GM19238 (cell line): ENCODE measurements around the gene LYPD1.

Experiments
- DNase-seq: peaks from one replicate; pipeline ENCODE4 v3.0.0; 2011; ENCODE audit warnings: low spot score; ENCODE audit not compliant: insufficient read length

LYPD1 gene

DNA sequence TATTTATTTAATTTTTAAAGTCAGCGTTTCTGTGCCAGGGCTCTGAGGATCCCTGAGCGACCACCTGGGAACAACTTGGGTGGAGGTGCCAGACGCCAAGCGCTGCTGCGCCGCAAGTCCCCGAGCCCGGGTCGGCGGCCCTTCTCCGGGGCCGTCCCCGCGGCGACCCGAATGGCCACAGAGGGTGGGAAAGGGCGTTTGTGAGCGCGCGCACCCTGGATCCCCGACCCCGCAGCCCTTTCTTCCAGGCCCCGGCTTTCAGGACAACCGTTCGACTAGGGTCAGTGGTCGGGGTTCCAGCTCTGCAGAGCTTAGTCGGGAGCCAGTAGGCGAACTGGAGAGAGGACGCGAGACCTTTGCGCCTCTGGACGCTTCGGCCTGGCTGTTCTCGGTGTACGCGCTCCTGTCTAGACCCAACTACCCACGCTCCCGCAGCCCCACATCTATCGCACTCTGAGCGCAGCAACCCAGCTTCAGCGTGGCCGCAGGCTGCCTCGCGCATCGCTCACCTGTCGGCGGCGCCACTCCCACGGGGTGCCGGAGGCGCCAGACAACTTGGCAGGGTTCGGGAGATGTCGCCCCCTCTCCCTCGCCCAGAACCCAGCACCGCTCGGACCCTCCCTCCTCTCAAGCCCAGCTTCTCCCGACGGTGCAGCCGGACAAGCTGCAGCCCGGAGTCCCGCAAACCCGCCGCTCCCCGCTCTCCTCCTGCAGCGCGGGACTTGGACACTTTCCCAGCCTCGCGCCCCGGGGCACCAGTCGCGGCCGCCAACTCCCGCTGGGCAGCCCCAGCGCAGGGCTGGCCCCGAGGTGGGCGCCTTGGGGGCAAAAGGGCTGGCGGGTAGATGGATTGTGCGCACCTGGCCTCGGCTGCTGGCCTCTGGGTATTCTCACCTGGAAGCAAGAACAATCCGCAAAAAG is 758 bp downstream of the LYPD1 start:
- DNase-seq: no peak

DNA sequence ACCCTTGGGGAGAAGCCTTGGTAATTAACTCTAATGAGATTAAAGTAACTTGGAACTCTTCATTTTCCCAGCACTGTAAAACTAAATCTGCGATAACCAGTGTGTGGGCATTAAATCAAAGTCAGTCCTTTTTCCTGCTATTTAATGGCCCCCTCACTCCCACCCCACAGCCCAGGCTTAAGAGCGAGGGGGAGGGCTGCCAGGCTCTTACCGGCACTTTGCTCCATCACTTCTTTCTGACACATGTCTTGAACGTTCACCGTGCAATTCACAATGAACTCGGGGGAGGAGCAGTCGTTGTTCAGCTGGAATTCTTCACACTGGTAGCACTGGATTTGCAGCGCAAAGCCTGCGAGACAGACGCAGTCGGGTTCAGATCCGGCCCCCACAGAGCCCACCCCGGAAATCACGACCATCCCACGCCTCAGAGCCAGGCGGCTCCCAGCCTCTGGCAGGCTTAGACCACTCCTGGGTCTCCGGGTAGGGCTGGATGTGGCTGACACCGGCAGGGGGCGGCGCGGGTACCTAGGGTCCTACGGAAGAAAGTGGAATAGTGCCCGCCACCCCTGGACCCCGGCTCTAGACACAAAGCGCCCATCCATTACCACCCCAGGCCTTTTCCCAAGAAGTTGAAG is 1.7 kb downstream of the LYPD1 start:
- no peak for DNase-seq

DNA sequence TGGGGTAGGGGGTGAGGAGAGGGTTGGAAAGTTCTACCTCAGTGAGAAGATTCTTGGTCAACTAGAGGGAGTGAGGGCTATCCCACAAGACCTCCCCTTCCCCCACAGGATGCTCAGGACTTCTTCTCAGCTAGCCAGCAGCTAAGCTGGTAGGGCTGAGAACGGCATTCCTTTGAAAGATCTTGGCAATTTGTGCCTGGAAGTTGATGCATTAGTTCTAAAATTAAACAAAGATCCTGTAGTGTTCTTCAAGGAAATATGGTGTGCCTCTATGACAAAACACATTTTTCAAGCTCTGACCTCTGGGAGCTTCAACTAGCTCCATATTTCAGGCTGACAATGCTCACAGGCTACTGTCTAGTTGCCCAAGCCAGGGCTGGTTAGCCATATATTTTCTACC is 2.3 kb downstream of the LYPD1 start:
- DNase-seq: no peak

DNA sequence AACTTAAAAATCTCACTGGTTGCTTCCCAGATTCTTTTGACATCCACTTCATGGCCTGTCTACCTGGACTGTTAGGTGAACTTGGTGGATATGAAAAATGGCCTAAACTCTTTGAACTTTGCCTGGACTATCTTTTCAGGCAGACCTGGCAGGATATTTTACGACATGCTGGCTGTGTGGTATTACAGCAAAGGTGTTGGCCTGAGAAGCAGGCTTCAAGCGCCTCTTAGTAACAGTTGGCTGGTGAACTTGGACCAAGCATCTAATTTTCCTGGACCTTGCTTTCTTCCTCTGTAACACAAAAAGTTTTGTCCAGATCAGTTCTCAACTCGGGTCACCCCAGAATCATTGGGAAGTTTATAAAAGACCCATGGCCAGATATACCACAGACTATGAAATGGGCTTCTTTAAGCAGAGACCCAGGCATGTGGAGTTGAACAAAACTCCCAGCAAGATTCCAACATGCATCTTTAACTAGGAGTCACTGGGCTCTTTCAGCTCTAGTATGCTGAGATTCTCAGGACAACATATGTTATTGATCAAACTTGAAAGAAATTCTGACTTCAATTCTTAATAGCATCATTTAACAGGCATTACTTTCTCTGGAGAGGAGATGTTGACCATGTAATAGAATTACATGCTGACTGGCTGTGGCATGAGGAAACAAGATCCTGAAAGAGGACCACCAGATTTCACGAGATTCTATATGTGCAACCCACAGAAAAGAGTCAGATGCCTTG is 4.4 kb downstream of the LYPD1 start:
- DNase-seq: no peak

DNA sequence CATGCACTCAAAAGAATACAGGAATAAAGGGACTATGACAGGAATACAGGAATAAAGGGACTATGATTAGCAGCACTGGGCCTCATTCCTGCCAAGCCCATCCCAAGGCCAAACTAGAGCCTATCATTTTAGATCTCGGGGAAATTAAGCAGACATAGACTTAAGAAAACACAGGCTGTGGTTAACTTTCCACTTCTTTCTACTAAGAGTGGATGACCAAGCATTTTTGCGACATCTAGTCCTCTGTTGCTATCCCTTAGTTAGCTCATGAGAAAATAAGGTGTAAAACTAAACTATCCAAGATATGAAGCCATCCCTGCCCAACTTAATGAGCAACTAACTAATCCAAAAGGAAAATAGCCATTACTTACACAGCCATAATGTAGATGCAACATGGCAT is 5.9 kb downstream of the LYPD1 start:
- no peak for DNase-seq

DNA sequence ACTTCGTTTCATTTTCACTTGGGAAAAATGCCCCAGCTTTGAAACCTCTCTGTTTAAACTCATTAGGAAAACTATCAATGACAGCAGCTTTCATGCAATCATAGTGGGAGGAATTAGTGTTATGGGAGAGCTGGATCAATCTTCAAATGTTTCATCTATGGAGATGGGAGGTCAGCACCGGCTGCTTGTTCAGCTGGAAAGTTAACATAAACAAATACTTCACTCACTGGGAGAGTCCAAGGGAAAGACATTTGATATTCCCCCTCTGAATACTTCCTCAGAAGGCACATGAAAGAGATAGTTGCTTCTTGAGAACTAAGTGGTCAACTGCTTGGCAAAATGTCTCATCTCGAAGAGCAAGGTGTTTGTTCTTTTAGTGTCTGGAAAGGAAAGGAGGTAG is 7.3 kb downstream of the LYPD1 start:
- no peak for DNase-seq

DNA sequence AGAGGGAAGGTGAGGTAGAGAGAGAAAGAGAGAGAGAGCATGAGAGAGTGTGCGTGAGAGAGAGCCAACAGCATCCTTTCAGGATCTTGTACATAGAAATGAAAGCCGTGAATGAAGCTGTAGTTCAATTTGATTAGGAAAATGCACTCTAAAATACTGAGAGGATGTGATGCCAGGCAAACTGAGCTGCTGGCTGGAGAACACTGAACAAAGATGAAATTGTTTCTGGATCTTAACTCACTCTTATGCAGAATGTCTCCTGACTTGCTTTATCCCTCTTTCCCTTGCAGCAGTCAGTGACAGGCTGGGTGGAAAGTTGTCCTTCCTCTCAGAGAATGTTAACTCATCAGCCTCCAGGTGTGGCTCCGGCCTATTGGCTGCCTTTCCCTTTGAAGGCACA is 10.7 kb downstream of the LYPD1 start:
- DNase-seq: no peak

DNA sequence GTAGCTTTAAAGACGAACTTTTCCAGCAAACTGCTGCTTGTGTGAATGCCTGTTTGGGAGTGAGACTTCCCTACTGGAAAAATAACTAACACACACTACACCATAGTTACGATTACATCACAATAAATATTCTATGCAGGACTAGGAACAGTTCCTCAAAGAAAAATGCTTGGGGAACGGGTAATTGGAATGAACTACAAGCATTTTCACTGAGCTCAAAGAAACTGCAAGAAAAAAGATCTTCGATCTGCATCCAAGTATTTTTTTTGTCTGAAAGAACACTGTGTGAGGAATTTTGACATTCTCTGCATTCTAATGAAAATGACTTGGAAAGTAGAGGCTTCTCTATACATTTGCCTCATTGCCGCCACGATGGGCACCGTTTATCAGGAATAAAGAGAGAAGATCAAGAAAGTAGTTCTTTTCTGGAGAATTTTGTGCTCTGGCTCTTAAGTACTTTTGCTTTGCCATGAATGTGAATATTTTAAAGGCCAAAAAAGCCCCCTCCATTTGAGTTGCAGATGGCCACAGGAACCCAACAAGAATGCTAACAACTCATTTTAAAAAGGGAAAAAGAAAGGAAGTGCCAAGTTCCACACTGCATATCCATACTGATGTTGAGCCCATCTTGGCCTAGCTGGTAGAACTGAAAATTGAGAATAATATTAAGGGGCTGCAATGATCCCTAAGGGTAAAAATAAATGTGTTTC is 13.6 kb downstream of the LYPD1 start:
- DNase-seq: no peak

DNA sequence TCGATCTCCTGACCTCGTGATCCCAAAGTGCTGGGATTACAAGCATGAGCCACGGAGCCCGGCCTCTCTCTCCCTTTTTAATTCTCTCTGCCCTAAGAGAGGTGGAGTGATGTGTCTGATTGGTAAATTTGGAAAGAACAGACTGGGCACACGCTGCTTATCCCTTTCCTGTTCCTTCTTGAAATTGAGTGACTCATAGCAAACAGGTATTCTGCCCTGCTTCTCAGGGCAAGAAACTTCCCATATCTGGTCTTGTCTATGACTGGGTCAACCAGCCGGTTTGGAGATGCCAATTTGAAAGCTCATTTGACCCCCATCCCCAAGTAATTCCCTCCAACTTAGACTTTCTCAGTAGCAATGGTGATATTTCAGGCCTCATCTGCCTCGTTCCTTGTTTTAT is 15.0 kb downstream of the LYPD1 start:
- no peak for DNase-seq

DNA sequence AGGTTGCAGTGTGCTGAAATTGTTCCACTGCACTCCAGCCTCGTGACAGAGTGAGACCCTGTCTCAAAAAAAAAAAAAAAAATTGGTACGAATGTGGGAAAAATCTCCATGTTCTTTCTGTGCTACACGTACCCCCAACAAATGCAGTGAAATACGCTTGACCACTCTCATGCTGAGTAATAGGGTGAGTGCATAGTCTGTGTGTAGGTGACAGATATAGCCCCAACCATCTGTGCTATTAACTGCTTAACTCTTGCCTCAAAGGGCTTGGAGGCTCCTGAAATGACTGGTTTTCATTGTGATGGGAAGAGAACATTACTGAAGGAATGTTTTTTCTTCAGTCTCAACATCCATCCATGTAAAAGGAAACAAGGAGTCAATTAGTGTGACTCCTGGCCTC is 15.7 kb downstream of the LYPD1 start:
- DNase-seq: no peak

DNA sequence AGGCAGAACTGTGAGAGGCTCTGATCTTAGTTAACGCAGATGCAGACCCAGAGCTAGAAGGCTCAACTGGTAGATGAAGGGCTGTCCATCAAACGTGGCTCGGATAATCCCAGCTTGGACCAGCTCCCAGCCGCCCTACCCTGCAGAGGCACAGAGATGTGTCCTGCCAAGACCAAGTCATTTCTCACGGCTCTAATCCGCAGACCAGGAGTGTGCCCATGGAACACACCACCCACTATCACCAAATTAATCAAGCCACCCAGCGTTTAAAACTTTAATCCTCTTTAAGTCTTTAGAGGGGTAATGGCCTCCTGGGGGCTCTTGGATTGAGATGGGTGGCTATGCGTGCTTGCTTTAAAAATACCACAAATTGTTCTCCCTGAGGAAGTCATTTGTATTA is 17.5 kb downstream of the LYPD1 start:
- DNase-seq: no peak

DNA sequence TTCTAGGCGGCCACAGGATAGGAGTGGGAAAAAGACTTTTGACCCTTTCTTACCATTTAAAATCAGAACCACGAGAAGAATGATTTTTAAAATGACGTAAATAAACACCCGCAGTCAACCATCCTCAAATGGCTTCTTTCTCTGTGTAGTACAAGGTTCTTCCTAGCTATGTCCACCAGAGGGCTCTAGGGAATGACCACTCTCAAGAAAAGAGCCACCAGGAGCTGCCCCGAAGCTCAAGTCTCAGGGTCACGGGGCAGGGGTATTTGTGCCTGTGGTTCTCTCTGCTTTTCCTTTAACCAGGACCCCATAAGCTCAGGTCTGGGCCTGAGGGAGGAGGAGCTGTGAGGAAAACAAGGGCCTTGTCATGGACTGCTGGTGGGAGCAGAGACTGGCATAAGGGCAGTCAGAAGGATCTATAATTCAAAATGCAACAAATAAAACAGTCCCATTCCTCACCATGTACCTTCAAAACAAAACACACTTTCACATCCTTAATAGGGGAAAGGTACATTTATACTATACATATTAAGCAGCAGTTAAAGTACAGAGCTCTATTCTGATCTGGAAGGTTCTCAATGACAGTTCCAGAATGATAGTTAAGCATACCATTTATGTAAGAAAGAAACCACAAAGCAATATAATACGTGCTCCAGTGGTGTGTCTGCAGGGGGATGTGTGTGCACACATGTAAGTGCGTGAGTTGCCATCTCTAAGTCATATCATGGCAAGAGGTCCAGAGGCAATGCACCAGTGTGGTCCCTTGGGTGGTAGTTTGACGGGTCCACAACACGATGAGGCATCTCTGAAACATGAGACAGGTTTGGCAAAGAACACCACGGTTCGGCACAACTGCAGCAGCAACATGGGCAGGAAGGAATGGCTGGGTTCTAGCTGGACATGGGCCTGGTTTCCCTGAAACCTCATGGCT is 18.6 kb downstream of the LYPD1 start:
- DNase-seq: no peak

DNA sequence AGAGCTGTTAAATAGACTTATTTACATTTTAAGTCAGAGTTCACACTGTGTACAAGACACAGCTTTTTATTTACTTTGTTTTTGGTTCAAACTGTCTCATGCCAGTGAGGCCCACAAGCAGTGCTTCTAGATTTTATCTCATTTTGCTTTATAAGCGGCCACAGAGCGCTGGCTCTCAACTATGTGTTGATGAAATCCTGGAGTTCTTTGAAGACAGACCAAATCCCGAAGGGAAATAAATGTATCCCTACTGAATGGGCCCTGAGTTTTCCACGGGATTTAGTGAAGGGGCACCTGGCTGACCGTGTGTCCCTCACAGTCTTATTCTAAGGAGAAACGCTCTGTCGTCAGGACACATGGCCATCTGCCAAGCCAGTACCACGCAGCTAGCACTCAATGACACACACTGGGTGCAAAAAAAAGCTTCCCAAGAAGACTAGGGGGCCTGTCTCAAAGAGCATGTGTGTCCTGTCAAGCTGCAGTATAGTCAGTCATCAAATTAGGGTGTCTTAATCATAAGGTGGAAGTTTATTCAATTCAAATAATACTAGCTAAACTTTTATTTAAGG is 23.4 kb downstream of the LYPD1 start:
- DNase-seq: no peak

DNA sequence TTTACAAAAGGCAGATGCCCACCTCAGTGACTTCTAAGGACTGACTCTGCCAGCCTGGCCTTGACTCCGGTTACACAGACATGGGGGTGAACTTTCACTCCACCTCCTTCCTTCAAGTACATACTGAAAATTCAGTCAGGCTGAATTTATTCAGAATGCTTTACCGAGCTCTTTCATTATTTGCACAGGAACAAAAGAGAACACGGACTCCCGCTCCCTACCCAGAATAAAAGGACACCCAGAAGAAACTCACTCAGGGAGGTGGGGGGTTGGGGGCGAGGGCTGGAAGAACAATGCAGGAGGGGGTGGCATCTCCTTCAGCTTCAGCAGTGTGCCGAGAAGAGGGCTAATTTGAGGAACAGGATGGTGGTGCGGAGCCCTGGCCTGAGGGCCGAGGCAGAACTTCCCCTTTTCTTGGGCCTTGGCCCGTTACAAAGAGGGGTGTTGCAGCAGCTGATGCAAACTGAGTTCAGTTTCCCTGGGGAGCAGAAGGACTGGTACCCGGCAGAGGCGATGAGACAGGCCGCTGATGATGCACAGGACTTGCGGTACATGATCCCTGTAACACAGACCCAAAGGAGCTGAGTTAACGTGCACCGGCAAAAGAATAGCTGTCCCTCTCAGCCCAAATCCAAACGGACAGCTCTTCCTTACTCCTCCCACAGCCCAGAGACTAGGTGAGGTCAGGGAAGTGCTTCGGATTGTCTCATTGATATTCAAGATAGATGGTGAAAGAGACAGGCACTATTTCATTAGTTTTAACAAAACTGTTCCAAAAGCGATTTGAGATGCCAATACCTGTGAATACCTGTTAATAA is 24.1 kb downstream of the LYPD1 start:
- no peak for DNase-seq

DNA sequence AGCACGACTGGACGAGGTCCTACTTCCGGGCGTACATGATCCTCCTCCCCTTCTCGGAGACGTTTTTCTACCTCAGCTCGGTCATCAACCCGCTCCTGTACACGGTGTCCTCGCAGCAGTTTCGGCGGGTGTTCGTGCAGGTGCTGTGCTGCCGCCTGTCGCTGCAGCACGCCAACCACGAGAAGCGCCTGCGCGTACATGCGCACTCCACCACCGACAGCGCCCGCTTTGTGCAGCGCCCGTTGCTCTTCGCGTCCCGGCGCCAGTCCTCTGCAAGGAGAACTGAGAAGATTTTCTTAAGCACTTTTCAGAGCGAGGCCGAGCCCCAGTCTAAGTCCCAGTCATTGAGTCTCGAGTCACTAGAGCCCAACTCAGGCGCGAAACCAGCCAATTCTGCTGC is 24.8 kb downstream of the LYPD1 start:
- DNase-seq: no peak

DNA sequence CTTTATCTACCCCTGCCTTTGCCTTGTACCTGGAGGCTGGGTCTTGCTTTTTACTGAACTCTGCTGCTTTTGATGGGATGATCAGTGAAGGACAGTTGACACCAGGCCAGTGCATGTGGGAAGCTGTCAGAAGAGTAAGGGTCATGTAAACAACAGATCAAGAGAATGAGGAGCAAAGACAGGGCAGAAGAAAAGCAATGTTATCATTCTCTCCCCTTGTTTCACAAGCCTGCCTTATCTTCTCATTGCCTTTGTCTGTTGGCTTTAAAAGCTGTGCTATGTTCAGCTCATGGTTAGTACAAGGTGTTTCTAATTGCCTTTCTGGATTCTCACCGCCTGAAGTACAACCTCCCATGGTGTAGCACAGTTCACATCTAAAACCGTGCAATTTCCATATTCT is 27.6 kb downstream of the LYPD1 start:
- DNase-seq: no peak

DNA sequence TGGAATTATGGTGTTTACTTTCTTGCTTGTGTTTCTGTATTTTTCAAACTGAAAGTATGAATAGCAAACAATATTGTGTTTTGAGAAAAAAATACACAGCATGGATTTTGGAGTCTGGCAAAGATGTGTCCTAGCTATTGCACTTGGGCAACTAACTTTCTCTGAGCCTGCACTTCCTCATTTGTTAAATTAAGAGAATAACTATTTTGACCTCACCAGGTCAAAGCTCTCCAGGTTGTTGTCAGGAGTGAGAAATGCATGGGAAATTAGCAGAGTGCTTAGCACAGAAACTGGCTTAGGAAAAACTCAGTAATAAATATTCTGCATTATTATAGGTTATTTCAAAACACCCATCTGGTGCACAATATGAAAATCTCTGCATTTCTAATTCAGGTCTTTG is 28.2 kb downstream of the LYPD1 start:
- no peak for DNase-seq

DNA sequence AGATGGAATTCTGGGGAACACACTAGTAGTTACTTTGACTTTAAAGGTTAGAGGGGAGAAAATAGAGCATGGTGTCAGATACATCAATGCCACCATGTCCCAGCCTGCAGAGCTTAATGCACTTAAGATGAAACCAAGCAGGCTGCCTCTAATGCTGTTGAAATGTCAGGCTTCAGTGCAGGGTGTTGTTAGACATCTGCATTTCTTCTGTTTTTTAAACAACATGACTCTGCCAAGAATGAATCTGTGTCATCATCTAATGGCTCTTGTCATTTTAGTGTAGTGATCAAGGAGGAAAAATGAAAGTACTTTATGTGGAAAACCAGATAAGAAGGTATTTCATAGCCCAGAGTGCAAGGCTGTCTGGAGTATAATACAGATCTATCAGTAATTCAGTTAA is 29.9 kb downstream of the LYPD1 start:
- DNase-seq: no peak

DNA sequence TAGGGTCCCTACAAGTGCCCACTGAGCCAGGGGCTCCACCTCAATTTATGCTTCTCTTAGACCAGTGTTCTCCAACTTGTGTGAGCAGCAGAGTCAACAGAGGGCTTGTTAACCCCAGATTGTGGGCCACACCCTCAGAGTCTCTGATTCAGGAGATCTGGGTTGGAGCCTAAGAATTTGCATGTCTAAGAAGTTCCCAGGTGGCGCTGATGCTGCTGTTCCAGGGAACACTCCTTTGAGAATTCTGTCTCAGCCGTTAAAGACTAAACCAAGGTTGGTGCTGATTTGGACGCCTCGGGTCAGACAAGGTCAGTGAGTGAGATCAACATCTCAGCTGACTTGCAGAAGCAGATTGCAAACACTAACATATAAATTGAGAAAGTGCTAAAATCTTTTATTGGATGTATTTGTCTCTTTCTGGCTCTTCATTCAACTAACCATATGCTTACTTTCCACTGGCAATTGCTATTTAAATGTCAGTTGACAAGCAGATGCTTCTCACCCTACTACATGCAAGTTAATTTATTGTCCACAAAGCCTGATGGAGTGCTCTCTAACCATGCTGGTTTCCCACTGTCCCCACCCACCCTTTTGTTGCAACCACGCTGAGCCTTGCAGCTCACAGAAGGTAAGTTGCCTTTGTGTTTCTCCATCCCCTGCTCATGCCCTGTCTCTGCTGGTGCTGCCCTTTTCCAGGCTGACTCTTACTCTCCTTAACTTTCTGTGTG is 31.5 kb downstream of the LYPD1 start:
- DNase-seq: no peak
